Fibroblast of mammary gland (primary cell): Measurements from ENCODE around the gene ITFG1.

Source experiments
- DNase-seq: peaks from one replicate; pipeline ENCODE4 v3.0.0-alpha.2; 2010; ENCODE audit warnings: low read depth
- H3K4me3 ChIP-seq: 2 replicates; pipeline ENCODE4 v1.5.1; 2011; ENCODE audit warnings: low read depth, mild to moderate bottlenecking, low read length, moderate library complexity; ENCODE audit not compliant: control insufficient read depth
- CTCF ChIP-seq: conservative IDR thresholded peaks from 2 replicates; pipeline ENCODE4 v1.5.1; 2011; ENCODE audit warnings: low read depth, low read length, inconsistent platforms; ENCODE audit not compliant: control insufficient read depth, insufficient read depth

ITFG1 gene

GRCh38 chr16:47463771-47464624 is 3.1 kb upstream of the ITFG1 start:
- no peak for TF ChIP-seq CTCF
- no peak overlapping the region for H3K4me3 ChIP-seq
- no peak for DNase-seq

DNA sequence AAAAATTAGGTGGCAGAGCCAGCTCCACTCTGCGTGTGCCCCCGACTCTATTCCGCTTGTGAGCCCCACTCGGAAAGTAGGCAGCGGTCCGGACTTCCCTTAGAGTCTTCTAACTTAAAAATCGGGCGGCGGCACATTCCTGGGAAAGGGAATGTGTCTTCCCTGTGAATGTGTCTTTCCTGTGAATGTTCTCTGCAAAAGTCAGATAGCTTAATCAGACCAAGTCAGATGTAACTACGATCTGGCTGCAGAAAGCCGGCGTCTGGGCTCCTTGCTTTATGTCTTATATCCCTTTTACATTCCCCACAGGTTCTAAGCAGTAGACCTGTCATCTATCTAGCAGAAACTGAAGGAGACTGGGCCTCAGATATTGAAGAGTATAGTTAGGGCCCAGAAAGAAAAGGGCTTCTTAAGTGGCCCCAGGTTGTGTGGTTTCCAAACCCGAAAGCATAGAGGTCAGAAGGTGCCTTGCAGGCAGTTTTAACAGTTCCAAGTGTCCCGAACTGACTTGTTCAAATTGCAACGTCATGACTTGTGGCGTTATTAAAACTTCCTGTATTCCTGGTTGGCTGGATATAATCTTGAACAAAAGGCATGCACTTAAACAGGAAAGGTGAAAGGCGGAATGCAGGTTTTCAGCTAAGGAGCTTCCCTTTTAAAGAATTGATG is 869 bp upstream of the ITFG1 start:
- no peak for TF ChIP-seq CTCF
- peak; percentile 72 for DNase-seq
- H3K4me3 ChIP-seq, result peak overlapping the region; percentile 96

- no peak for DNase-seq
- no peak for TF ChIP-seq CTCF
- H3K4me3 ChIP-seq, result peak overlapping the region; percentile 96
These were observed 528 bp downstream of the ITFG1 start for GRCh38 chr16:47460359-47460710.

GRCh38 chr16:47459603-47460002 is 1.3 kb downstream of the ITFG1 start:
- no peak for TF ChIP-seq CTCF
- H3K4me3 ChIP-seq, result no peak overlapping the region
- no peak for DNase-seq

DNA sequence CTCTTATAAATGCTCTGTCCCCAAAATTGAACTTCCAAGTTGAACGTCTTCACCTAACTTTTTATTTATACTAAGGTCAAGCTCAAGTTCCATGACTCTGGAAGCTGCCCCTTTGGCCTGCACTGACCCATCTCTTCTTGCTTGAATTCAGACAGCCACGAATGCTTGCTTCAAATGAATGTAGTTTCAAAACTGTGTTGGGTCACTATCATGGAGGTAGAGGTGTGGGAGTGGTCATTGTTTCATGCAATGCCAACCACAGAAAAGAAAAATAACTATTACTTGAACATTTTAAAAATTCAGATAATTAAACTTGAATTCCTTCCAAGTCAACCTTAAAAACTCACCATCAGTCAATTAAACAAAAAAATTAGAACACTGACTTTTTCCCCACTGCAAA is 2.5 kb downstream of the ITFG1 start:
- no peak for TF ChIP-seq CTCF
- no peak overlapping the region for H3K4me3 ChIP-seq
- no peak for DNase-seq

GRCh38 chr16:47449788-47450187 is 11.1 kb downstream of the ITFG1 start:
- no peak for DNase-seq
- TF ChIP-seq CTCF, result no peak
- no peak overlapping the region for H3K4me3 ChIP-seq
